Stimulated activated CD4-positive, alpha-beta T cell treated with anti-CD3 and anti-CD28 coated beads, Interleukin-4, amount 100 ng/mL, for 48 hours (primary cell): Measurements from ENCODE around the gene TBCK.
"Not testable (repeated sequence)": the region's sequence is repeated elsewhere in the genome, so short reads cannot be mapped to it uniquely, and the experiment has no call there.

Experiments used
- DNase-seq, 2 donors: peaks; one replicate each; pipeline ENCODE4 v3.0.0-alpha.2; 2020; ENCODE audit warnings: low read depth in 2 of 2

The TBCK gene

GRCh38 chr4:106222548-106222947 is 93.5 kb downstream of the TBCK start:
- no peak for DNase-seq

- not testable (repeated sequence) for DNase-seq
Observed at GRCh38 chr4:106213291-106213690, 102.7 kb downstream of the TBCK start.

GRCh38 chr4:106210021-106210420 is 106.0 kb downstream of the TBCK start:
- no peak for DNase-seq

GRCh38 chr4:106208481-106209460 is 107.2 kb downstream of the TBCK start:
- no peak for DNase-seq

- DNase-seq, result no peak
Observed at GRCh38 chr4:106201373-106201772, 114.6 kb downstream of the TBCK start.

GRCh38 chr4:106195435-106195950 is 120.5 kb downstream of the TBCK start:
- no peak for DNase-seq

GRCh38 chr4:106194801-106195200 is 121.2 kb downstream of the TBCK start:
- no peak for DNase-seq

- no peak for DNase-seq
Observed at GRCh38 chr4:106192131-106192530, 123.9 kb downstream of the TBCK start.

GRCh38 chr4:106186201-106186600 is 129.8 kb downstream of the TBCK start:
- DNase-seq, result no peak

- no peak for DNase-seq
Observed at GRCh38 chr4:106183551-106183950, 132.5 kb downstream of the TBCK start.

GRCh38 chr4:106172861-106173260 is 143.1 kb downstream of the TBCK start:
- no peak for DNase-seq

- DNase-seq, result no peak
Observed at GRCh38 chr4:106165351-106166010, 150.5 kb downstream of the TBCK start.

GRCh38 chr4:106162278-106162677 is 153.7 kb downstream of the TBCK start:
- DNase-seq, result no peak

- no peak for DNase-seq
Observed at GRCh38 chr4:106160560-106160959, 155.4 kb downstream of the TBCK start.

GRCh38 chr4:106149911-106150310 is 166.1 kb downstream of the TBCK start:
- no peak for DNase-seq

- DNase-seq, result no peak
Observed at GRCh38 chr4:106149026-106149425, 167.0 kb downstream of the TBCK start.

GRCh38 chr4:106142616-106143127 is 173.3 kb downstream of the TBCK start:
- no peak for DNase-seq

GRCh38 chr4:106140601-106141000 is 175.4 kb downstream of the TBCK start:
- DNase-seq, result no peak

GRCh38 chr4:106136777-106137331 is 179.2 kb downstream of the TBCK start:
- DNase-seq, result no peak

- no peak for DNase-seq
Observed at GRCh38 chr4:106132045-106132444, 184.0 kb downstream of the TBCK start.

- no peak for DNase-seq
Observed at GRCh38 chr4:106126062-106126461, 189.9 kb downstream of the TBCK start.

GRCh38 chr4:106119949-106120555 is 196.0 kb downstream of the TBCK start:
- DNase-seq, result not testable (repeated sequence)
